ENCODE data around the gene C11orf58.

GRCh38 chr11:16772141-16772512, 33.7 kb downstream of the C11orf58 start:
- TF ChIP-seq, protein P1, sequence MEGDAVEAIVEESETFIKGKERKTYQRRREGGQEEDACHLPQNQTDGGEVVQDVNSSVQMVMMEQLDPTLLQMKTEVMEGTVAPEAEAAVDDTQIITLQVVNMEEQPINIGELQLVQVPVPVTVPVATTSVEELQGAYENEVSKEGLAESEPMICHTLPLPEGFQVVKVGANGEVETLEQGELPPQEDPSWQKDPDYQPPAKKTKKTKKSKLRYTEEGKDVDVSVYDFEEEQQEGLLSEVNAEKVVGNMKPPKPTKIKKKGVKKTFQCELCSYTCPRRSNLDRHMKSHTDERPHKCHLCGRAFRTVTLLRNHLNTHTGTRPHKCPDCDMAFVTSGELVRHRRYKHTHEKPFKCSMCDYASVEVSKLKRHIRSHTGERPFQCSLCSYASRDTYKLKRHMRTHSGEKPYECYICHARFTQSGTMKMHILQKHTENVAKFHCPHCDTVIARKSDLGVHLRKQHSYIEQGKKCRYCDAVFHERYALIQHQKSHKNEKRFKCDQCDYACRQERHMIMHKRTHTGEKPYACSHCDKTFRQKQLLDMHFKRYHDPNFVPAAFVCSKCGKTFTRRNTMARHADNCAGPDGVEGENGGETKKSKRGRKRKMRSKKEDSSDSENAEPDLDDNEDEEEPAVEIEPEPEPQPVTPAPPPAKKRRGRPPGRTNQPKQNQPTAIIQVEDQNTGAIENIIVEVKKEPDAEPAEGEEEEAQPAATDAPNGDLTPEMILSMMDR (IDR thresholded peaks at IDR 0.05): no peak
- TF ChIP-seq POLR2A (IDR thresholded peaks at IDR 0.05; ENCODE audit: low read depth) (no peak), EP300 (IDR thresholded peaks at IDR 0.05) (no peak)
